ENCODE data around the gene SLC6A11. TPM values are rescaled to one million over a fixed set of nuclear protein-coding genes. Genes with fewer than 3 reads are reported as not detected.

Gene SLC6A11
- total RNA-seq, 1 donor from 2014 or later, result 2.7 TPM

GRCh38 chr3:10927551-10927950 is 111.5 kb downstream of the SLC6A11 start:
- no peak for TF ChIP-seq CTCF (IDR thresholded peaks at IDR 0.05; ENCODE audit: unreplicated experiment)
- Mint-ChIP-seq H3K27me3 (ENCODE audit: low read depth) (peaks cover 44% of the 10 kb centered on the region), H3K4me3 (no peak overlapping the region), H3K27ac (no peak overlapping the region), H3K4me1 (peaks cover 3% of the 10 kb centered on the region), H3K36me3 (no peaks in the 10 kb centered on the region), H3K9me3 (peaks cover 5% of the 10 kb centered on the region)
- DNase-seq (ENCODE audit: low spot score in 2 of 2, unreplicated experiment in 2 of 2), result no peak

GRCh38 chr3:10928407-10928960 is 112.5 kb downstream of the SLC6A11 start:
- H3K4me3 Mint-ChIP-seq, result no peak overlapping the region
- H3K27me3 Mint-ChIP-seq (ENCODE audit: low read depth), result peaks cover 46% of the 10 kb centered on the region
- H3K36me3 Mint-ChIP-seq, result no peaks in the 10 kb centered on the region
- H3K4me1 Mint-ChIP-seq, result peaks cover 3% of the 10 kb centered on the region
- peak; percentile 15 to 20 for DNase-seq (ENCODE audit: low spot score in 2 of 2, unreplicated experiment in 2 of 2)
- peaks cover 5% of the 10 kb centered on the region for H3K9me3 Mint-ChIP-seq
- H3K27ac Mint-ChIP-seq, result no peak overlapping the region
- TF ChIP-seq CTCF (IDR thresholded peaks at IDR 0.05; ENCODE audit: unreplicated experiment), result no peak

- peak in 1 of 2 experiments; percentile 28 for DNase-seq (ENCODE audit: low spot score in 2 of 2, unreplicated experiment in 2 of 2)
- H3K36me3 Mint-ChIP-seq, result no peaks in the 10 kb centered on the region
- peaks cover 3% of the 10 kb centered on the region for H3K4me1 Mint-ChIP-seq
- no peak overlapping the region for H3K4me3 Mint-ChIP-seq
- H3K9me3 Mint-ChIP-seq, result peaks cover 5% of the 10 kb centered on the region
- peaks cover 41% of the 10 kb centered on the region for H3K27me3 Mint-ChIP-seq (ENCODE audit: low read depth)
- no peak for TF ChIP-seq CTCF (IDR thresholded peaks at IDR 0.05; ENCODE audit: unreplicated experiment)
- H3K27ac Mint-ChIP-seq, result no peak overlapping the region
Measured at GRCh38 chr3:10928961-10929471, 113.0 kb downstream of the SLC6A11 start.

- Mint-ChIP-seq H3K36me3 (no peaks in the 10 kb centered on the region), H3K9me3 (no peaks in the 10 kb centered on the region), H3K4me1 (peaks cover 3% of the 10 kb centered on the region), H3K27me3 (ENCODE audit: low read depth) (peaks cover 39% of the 10 kb centered on the region), H3K27ac (no peak overlapping the region), H3K4me3 (no peak overlapping the region)
- peak in 1 of 2 experiments; percentile 2 for DNase-seq (ENCODE audit: low spot score in 2 of 2, unreplicated experiment in 2 of 2)
- TF ChIP-seq CTCF (IDR thresholded peaks at IDR 0.05; ENCODE audit: unreplicated experiment), result no peak
Measured at GRCh38 chr3:10929978-10930665, 114.1 kb downstream of the SLC6A11 start.

- H3K27ac Mint-ChIP-seq, result no peak overlapping the region
- H3K4me1 Mint-ChIP-seq, result peaks cover 3% of the 10 kb centered on the region
- peaks cover 41% of the 10 kb centered on the region for H3K27me3 Mint-ChIP-seq (ENCODE audit: low read depth)
- no peaks in the 10 kb centered on the region for H3K36me3 Mint-ChIP-seq
- TF ChIP-seq CTCF (IDR thresholded peaks at IDR 0.05; ENCODE audit: unreplicated experiment), result no peak
- H3K4me3 Mint-ChIP-seq, result no peak overlapping the region
- H3K9me3 Mint-ChIP-seq, result no peaks in the 10 kb centered on the region
- peak in 1 of 2 experiments; percentile 5 for DNase-seq (ENCODE audit: low spot score in 2 of 2, unreplicated experiment in 2 of 2)
Measured at GRCh38 chr3:10930666-10931040, 114.6 kb downstream of the SLC6A11 start.

Data from mesothelial cell of epicardium (in vitro differentiated cells).